Astrocyte (in vitro differentiated cells and primary cell): ENCODE measurements around the gene TRMT61A. TPM values are rescaled to one million over a fixed set of nuclear protein-coding genes. Genes with fewer than 3 reads are reported as not detected.

Source experiments
- DNase-seq: peaks from one replicate; pipeline ENCODE4 v3.0.0-alpha.2; 2010; ENCODE audit warnings: low read depth
- FAIRE-seq: peaks from 2 replicates; lab custom pipeline; 2011; peaks lifted over from hg19 to GRCh38; lab: Jason Lieb, UNC
- H2AFZ ChIP-seq: 2 replicates; pipeline ENCODE4 v1.6.0; 2012; ENCODE audit warnings: low read depth, low read length, inconsistent platforms
- H3K27ac ChIP-seq: 2 replicates; pipeline ENCODE4 v1.5.1; 2011; ENCODE audit warnings: low read depth, low read length, inconsistent platforms
- H3K27me3 ChIP-seq: 2 replicates; pipeline ENCODE4 v1.6.0; 2011; ENCODE audit warnings: low read length, inconsistent platforms; ENCODE audit not compliant: insufficient read depth
- H3K36me3 ChIP-seq: 2 replicates; pipeline ENCODE4 v1.5.1; 2011; ENCODE audit warnings: low read length, inconsistent platforms; ENCODE audit not compliant: insufficient read depth
- H3K4me1 ChIP-seq: 2 replicates; pipeline ENCODE4 v1.5.1; 2011; ENCODE audit warnings: low read length, inconsistent platforms; ENCODE audit not compliant: insufficient read depth
- H3K4me2 ChIP-seq: 2 replicates; pipeline ENCODE4 v1.6.0; 2012; ENCODE audit warnings: low read length, inconsistent platforms
- H3K4me3 ChIP-seq: 2 replicates; pipeline ENCODE4 v1.5.1; 2011; ENCODE audit warnings: low read depth, mild to moderate bottlenecking, low read length, inconsistent platforms; ENCODE audit not compliant: insufficient read depth
- H3K79me2 ChIP-seq: 2 replicates; pipeline ENCODE4 v1.6.0; 2012; ENCODE audit warnings: mild to moderate bottlenecking, low read length, inconsistent platforms; ENCODE audit not compliant: insufficient read depth
- H3K9ac ChIP-seq: 2 replicates; pipeline ENCODE4 v1.6.0; 2012; ENCODE audit warnings: mild to moderate bottlenecking, low read length, inconsistent platforms
- H3K9me3 ChIP-seq: 2 replicates; pipeline ENCODE4 v1.5.1; 2012; ENCODE audit warnings: low read depth, mild to moderate bottlenecking, low read length, inconsistent platforms; ENCODE audit not compliant: insufficient read depth
- H4K20me1 ChIP-seq: 2 replicates; pipeline ENCODE4 v1.6.0; 2012; ENCODE audit warnings: low read length, inconsistent platforms; ENCODE audit not compliant: insufficient read depth
- H3K27ac Mint-ChIP-seq: one replicate; pipeline ENCODE4 v1.8.0; 2021; ENCODE audit warnings: mild to moderate bottlenecking, mixed read lengths; ENCODE audit not compliant: unreplicated experiment
- H3K27me3 Mint-ChIP-seq: one replicate; pipeline ENCODE4 v1.8.0; 2021; ENCODE audit warnings: low read depth, mixed read lengths; ENCODE audit not compliant: unreplicated experiment
- H3K36me3 Mint-ChIP-seq: one replicate; pipeline ENCODE4 v1.8.0; 2021; ENCODE audit warnings: low read depth, mixed read lengths; ENCODE audit not compliant: unreplicated experiment
- H3K4me1 Mint-ChIP-seq: one replicate; pipeline ENCODE4 v1.8.0; 2021; ENCODE audit warnings: low read depth, mixed read lengths; ENCODE audit not compliant: unreplicated experiment
- H3K4me3 Mint-ChIP-seq: one replicate; pipeline ENCODE4 v1.8.0; 2021; ENCODE audit warnings: mild to moderate bottlenecking, moderate library complexity, mixed read lengths; ENCODE audit not compliant: unreplicated experiment
- H3K9me3 Mint-ChIP-seq: one replicate; pipeline ENCODE4 v1.8.0; 2021; ENCODE audit warnings: mild to moderate bottlenecking, mixed read lengths; ENCODE audit not compliant: unreplicated experiment
- EZH2 ChIP-seq: IDR thresholded peaks from 2 replicates; pipeline ENCODE4 v1.6.1; 2012; ENCODE audit warnings: mild to moderate bottlenecking, low read length, inconsistent platforms; ENCODE audit not compliant: insufficient read depth
- total RNA-seq: library from RNA; stranded (reverse); gene quantifications from 2 replicates; pipeline ENCODE4 v1.2.1, GENCODE V29; 2021
- TF ChIP-seq, protein P1 (sequence below): IDR thresholded peaks from 2 replicates; pipeline ENCODE4 v1.5.1; 2011; ENCODE audit warnings: low read depth, mild to moderate bottlenecking, inconsistent platforms, low read length, moderate library complexity; ENCODE audit not compliant: insufficient read depth

TRMT61A gene
- total RNA-seq, 1 donor from 2014 or later = 12.4 TPM

DNA sequence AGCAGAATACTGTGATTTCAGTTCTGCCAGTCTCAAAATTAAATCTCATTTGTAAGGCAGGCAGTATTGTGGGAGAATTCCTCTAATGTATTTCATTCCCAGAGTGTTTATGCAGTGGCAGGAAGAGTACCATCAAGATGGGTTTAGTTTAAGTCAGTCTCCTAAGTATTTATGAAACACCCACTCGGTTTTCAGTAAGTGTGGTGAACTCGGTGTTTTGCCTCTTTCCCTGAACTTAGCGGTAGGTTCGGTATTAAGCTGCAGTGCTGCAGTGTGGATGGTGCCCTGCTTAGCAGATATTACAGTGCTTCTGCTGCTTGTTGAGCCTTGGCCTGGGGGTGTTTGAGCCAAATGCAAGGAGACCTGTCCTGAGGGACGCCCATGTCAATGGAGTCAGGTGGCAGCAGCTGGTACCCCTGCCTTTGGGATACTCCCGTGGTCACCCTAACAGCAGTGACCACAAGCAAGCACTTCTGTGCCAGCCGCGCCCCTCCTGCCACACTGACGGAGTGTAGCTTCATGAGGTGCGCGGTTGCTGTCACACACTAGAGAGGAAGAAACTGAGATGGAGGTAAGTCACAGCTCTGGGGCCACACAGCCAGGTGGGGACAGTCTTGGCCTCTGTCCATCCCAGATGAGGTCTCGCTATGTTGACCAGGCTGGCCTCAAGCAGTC, 49.5 kb downstream of the TRMT61A start:
- Mint-ChIP-seq H3K27me3 (no peaks in the 10 kb centered on the region), H3K4me3 (no peak overlapping the region), H3K27ac (no peak overlapping the region), H3K36me3 (peaks cover 12% of the 10 kb centered on the region), H3K9me3 (no peaks in the 10 kb centered on the region), H3K4me1 (peaks cover 10% of the 10 kb centered on the region)
- Histone ChIP-seq H3K27ac (no peak overlapping the region), H3K4me1 (peaks cover 13% of the 10 kb centered on the region), H2AFZ (no peak overlapping the region), H3K36me3 (peaks cover 21% of the 10 kb centered on the region), H4K20me1 (peaks cover 46% of the 10 kb centered on the region), H3K79me2 (peaks cover 19% of the 10 kb centered on the region), H3K4me3 (no peak overlapping the region), H3K9ac (no peak overlapping the region), H3K9me3 (no peaks in the 10 kb centered on the region), H3K4me2 (no peak overlapping the region), H3K27me3 (no peaks in the 10 kb centered on the region)
- no peak for FAIRE-seq
- TF ChIP-seq EZH2 = no peak
- TF ChIP-seq, protein P1, sequence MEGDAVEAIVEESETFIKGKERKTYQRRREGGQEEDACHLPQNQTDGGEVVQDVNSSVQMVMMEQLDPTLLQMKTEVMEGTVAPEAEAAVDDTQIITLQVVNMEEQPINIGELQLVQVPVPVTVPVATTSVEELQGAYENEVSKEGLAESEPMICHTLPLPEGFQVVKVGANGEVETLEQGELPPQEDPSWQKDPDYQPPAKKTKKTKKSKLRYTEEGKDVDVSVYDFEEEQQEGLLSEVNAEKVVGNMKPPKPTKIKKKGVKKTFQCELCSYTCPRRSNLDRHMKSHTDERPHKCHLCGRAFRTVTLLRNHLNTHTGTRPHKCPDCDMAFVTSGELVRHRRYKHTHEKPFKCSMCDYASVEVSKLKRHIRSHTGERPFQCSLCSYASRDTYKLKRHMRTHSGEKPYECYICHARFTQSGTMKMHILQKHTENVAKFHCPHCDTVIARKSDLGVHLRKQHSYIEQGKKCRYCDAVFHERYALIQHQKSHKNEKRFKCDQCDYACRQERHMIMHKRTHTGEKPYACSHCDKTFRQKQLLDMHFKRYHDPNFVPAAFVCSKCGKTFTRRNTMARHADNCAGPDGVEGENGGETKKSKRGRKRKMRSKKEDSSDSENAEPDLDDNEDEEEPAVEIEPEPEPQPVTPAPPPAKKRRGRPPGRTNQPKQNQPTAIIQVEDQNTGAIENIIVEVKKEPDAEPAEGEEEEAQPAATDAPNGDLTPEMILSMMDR = no peak
- DNase-seq = no peak

DNA sequence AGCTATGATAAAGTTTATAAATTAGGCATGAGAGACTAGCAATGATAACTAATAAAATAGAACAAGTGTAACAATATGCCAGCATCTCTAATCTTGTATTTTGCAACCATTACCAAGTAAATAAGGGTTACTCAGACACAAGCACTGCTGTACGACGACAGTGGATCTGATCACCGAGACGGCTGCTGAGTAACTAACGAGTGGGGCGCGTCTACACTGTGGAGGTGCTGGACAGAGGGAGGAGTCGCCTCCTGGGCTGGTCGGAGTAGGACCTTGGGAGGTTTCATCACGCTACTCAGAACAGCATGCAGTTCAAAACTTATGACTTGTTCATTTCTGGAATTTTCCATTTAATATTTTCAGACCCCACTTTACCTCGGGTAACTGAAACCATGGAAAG, 52.2 kb downstream of the TRMT61A start:
- Histone ChIP-seq H3K9ac (no peak overlapping the region), H4K20me1 (peaks cover 31% of the 10 kb centered on the region), H3K4me1 (peaks cover 12% of the 10 kb centered on the region), H3K9me3 (no peaks in the 10 kb centered on the region), H2AFZ (no peak overlapping the region), H3K4me3 (no peak overlapping the region), H3K27me3 (no peaks in the 10 kb centered on the region), H3K79me2 (no peaks in the 10 kb centered on the region), H3K36me3 (peaks cover 16% of the 10 kb centered on the region), H3K27ac (no peak overlapping the region), H3K4me2 (no peak overlapping the region)
- no peak for DNase-seq
- no peak overlapping the region for H3K4me3 Mint-ChIP-seq
- FAIRE-seq = no peak
- TF ChIP-seq, protein P1 = no peak
- no peak for TF ChIP-seq EZH2
- H3K9me3 Mint-ChIP-seq = no peaks in the 10 kb centered on the region
- peaks cover 10% of the 10 kb centered on the region for H3K4me1 Mint-ChIP-seq
- no peak overlapping the region for H3K27ac Mint-ChIP-seq
- no peaks in the 10 kb centered on the region for H3K27me3 Mint-ChIP-seq
- peaks cover 18% of the 10 kb centered on the region for H3K36me3 Mint-ChIP-seq
